ENCODE data around the gene BAZ1B.
"Not testable (repeated sequence)": the region's sequence is repeated elsewhere in the genome, so short reads cannot be mapped to it uniquely, and the experiment has no call there.

Gene BAZ1B

DNA sequence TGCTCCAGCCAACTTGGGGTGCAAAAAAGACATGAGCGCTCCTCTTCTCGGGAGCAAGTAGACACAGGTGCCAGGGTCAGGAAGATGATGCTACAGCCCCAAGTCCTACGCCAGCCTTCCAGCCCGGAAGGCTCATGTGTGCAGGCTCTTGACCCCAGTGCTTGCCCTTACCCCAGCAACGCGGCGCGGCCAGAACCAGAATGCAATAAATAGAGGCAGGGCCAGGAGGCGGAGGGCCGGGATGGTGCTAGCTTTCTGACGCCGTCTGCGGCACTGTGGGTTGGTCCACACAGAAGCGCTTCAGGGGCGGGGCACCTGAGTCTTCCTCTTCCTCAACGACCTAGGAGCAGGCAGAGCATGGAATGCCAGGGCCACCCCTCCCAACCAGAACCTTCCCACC lies 15.0 kb upstream of the BAZ1B start:
- no peak for DNase-seq

DNA sequence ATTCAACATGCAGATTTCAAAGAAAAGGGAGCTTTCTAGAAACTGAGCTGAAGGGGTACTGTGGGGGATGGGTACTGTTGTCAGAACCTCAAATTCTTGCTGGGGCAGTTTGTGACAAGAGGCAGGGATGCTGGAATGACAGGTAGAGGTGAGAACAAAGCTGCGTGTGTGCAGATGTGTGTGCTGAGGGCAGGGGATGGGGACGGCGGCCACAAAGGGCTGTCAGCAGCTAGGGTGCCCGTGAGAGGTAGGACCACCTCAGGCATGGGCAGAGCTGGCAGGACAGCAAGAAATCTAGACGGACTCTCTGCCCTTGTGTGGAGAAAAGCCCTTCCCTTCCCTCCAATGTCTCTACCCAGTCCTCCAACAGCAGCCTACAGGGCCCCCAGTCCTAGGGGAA lies 14.4 kb upstream of the BAZ1B start:
- DNase-seq = no peak

DNA sequence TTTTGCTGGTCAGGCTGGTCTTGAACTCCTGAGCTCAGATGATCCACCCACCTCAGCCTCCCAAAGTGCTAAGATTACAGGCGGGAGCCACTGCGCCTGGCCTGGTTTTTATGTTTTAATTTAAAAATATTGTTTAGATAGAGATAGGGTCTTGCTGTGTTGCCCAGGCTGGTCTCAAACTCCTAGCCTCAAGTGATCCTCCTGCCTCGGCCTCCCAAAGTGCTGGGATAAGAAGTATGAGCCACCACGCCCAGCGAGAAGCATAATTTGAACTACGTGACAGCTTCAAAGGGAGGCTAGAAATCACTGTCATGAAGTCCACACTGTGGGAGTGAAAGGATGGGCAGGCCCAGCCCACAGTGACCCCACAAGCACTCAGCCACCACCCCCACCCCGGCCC lies 13.8 kb upstream of the BAZ1B start:
- DNase-seq = not testable (repeated sequence)

GRCh38 chr7:73533742-73534141 lies 11.6 kb upstream of the BAZ1B start:
- no peak for DNase-seq

DNA sequence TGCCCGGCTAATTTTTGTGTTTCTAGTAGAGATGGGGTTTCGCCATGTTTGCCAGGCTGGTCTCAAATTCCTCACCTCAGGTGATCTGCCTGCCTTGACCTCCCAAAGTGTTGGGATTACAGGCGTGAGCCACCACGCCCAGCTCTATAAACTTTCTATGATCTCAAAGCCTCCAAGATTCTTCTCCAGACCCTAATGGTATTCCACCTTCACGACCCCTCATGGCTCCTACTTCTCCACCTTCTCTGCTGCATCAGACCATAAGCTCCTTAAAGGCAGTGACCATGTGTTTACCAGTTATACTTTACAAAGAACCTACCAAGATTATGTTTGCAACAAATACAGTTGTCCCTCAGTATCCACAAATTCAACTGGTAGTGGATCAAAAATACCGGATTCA lies 10.1 kb upstream of the BAZ1B start:
- DNase-seq = no peak

DNA sequence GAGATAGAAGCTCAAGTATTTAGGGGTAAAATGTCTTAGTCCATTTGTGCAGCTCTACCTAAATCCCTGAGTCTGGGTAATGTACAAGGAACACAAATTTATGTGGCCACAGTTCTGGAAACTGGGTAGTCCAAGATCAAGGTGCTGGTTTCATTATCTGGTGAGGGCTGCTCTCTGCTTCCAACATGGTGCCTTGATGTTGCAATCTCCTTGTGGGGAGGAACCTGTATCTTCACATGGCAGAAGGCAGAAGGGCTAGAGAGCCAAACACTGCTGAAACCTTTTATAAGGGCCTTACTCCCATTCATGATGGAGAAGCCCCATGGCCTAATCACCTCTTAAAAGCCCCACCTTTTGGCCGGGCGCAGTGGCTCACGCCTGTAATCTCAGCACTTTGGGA lies 8.7 kb upstream of the BAZ1B start:
- DNase-seq = no peak

DNA sequence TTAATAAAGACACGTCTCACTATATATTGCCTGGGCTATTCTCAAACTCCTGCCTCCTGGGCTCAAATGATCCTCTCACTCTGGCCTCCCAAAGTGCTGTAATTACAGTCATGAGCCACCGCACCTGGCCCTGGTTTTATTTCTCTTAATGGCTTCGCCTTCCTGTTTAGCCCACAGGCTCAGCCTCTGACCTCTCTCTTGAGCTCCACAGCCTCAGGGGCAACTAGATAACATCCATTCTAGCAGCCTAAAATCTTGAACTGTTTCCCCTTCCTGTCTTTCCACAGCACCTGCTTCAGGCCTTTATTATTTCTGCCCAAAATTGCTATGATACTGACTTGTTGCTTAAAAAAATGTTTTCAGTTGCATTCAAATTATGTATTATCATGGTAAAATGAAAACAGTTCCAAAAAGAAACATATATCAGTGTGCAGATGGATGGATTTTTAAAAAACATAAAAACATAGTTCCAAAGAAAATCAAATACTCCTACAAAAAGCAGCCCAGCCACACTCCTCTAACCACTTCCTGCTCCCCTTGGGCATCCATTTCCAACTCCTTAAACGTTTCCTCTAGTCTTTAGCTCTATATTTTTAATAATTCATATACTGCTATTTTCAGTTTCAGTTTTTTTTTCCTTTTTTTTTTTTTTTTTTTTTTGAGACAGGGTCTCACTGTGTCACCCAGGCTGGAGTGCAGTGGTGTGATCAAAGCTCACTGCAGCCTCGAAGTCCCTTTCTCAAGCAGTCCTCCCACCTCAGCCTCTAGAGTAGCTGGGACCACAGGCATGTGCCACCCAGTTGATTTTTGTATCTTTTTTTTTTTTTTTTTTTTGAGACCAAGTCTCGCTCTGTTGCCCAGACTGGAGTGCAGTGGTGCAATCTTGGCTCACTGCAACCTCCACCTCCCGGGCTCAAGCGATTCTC lies 5.1 kb upstream of the BAZ1B start:
- DNase-seq = no peak

DNA sequence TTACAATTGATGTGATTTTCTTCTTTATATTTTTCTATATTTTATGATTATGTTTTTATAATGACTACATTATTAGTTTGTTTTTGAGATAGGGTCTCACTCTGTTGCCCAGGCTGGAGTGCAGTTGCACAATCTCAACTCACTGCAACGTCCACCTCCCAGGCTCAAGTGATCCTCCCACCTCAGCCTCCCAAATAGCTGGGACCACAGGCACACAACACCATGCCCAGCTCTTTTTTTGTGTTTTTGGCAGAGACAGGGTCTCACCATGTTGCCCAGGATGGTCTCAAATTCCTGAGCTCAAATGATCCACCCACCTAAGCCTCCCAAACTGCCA lies 4.0 kb upstream of the BAZ1B start:
- DNase-seq = not testable (repeated sequence)

GRCh38 chr7:73521636-73522104 lies 423 bp downstream of the BAZ1B start:
- peak; percentile 42 to 80 for DNase-seq

- no peak for DNase-seq
These were observed 1.1 kb downstream of the BAZ1B start for GRCh38 chr7:73520673-73521635.

DNA sequence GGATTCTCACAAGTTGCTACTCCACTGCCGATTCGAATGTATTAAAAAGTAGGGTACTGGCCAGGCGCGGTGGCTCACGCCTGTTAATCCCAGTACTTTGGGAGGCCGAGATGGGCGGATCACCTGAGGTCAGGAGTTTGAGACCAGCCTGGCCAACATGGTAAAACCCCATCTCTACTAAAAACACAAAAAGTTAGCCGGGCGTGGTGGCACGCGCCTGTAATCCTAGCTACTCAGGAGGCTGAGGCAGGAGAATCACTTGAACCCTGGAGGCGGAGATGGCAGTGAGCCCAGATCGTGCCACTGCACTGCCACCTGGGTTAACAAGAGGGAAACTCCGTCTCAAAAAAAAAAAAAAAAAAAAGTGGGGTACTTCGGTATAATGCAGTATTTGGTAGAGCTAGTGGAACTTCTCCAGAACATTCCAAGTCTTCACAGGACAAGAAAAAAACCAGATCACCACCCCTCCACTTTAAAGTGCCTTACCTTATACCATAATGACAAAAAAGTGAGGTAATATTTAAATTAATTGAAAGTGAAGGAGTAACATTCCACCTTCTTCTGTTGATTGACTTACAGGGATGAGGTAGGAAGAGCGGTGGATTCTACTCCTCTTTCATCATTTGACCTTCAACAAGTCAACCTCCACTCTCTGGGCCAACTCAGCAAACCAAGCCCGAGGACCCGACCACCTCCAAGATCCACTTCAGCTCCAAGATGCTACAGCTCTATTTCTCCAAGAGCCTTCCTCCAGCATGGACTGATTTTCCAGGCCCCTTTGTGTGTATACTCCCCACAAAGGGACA lies 2.0 kb downstream of the BAZ1B start:
- DNase-seq = no peak

- DNase-seq = no peak
These were observed 3.6 kb downstream of the BAZ1B start for GRCh38 chr7:73518470-73518869.

GRCh38 chr7:73517241-73517995 lies 4.7 kb downstream of the BAZ1B start:
- no peak for DNase-seq

- no peak for DNase-seq
These were observed 6.9 kb downstream of the BAZ1B start for GRCh38 chr7:73515178-73515577.

- no peak for DNase-seq
These were observed 9.9 kb downstream of the BAZ1B start for GRCh38 chr7:73512018-73512780.

- no peak for DNase-seq
These were observed 12.6 kb downstream of the BAZ1B start for GRCh38 chr7:73509463-73509862.

DNA sequence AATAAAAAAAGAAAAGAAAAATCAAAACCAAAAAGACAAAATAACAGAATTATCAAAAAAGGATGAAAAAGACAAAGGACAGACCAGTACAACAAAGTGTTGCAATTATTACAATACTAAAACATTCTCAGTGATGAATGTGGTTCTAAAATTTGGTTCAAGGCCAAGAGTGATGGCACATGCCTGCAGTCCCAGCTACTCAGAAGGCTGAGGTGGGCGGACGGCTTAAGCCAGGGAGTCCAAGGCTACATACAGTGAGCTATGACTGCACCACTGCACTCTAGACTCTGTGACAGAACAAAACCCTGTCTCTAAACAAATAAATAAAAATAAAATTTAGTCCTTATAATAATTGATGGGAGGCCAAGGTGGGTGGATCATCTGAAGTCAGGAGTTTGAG lies 14.5 kb downstream of the BAZ1B start:
- DNase-seq = no peak

DNA sequence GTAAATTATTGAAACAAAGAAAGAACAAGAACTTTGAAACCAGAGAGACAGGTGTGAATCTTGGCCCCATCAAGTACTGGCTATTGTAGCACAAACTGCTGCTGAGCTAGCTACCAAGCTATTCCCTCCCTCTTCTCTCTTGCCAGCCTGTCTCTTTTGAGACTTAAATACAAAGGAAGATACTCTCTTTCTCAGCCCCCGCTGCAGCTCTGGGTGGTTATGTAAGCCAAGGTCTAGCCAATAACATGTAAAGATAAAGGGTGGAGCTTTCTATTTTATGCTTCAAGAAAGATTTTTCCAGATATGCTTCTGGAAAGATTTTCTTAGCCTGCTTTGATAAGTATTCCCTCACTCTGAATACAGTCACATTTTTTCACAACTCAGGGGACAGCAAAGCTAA lies 17.2 kb downstream of the BAZ1B start:
- peak in 1 of 2 donors; percentile 20 for DNase-seq

DNA sequence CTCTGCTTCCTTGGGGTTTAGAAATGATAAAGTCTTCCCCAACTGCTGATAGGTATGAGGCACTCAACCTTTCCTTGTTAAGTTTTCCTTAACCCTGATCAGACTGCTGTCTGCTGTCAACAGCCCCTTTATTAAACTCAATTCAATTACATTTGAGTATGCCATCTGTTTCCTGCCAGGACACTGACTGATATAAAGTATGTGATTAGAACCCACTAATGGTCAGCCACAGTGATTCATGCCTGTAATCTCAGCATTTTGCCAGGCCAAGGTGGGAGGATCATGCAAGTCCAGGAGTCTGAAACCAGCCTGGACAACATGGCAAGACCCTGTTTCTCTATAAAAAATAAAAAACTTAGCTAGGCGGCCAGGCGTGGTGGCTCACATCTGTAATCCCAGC lies 18.1 kb downstream of the BAZ1B start:
- DNase-seq = no peak

GRCh38 chr7:73503229-73503628 lies 18.9 kb downstream of the BAZ1B start:
- DNase-seq = no peak

DNA sequence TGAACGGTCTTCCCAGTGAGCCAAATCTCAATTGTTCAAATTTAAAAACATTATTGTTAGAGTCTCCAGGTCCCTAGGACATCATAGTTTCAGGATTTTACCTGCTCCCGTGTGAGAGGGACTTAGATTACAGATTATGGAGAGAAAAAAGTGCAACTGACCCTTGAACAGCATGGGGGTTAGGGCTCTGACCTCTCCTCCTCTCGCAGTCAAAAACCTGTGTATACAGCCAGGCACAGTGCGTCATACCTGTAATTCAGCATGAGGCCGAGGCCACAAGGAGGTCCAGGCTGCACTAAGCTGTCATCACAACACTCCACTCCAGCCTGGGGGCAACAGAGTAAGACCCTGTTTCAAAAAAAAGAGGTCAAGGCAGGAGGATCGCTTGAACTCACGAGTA lies 25.5 kb downstream of the BAZ1B start:
- DNase-seq = no peak
